RPMI8226 (cell line): Measurements from ENCODE around the gene PKN3.
A peak's percentile ranks its signal among the peaks of the same experiment; 100 is the strongest.
"Not testable (repeated sequence)": the region's sequence is repeated elsewhere in the genome, so short reads cannot be mapped to it uniquely, and the experiment has no call there.

Experiments
- DNase-seq: peaks from one replicate; pipeline ENCODE4 v3.0.0-alpha.2; 2015

The PKN3 gene

GRCh38 chr9:128694344-128694743 lies 8.0 kb upstream of the PKN3 start:
- DNase-seq, result no peak

- no peak for DNase-seq
Measured at GRCh38 chr9:128696923-128697707, 5.2 kb upstream of the PKN3 start.

GRCh38 chr9:128699096-128699795 lies 3.1 kb upstream of the PKN3 start:
- DNase-seq, result not testable (repeated sequence)

GRCh38 chr9:128701227-128701854 lies 962 bp upstream of the PKN3 start:
- no peak for DNase-seq

- DNase-seq, result peak; percentile 37
Measured at GRCh38 chr9:128702949-128703615, 779 bp downstream of the PKN3 start.

GRCh38 chr9:128703616-128704355 lies 1.5 kb downstream of the PKN3 start:
- no peak for DNase-seq

- DNase-seq, result no peak
Measured at GRCh38 chr9:128704356-128704670, 2.0 kb downstream of the PKN3 start.

- no peak for DNase-seq
Measured at GRCh38 chr9:128705051-128705965, 3.0 kb downstream of the PKN3 start.

GRCh38 chr9:128706045-128706444 lies 3.7 kb downstream of the PKN3 start:
- DNase-seq, result no peak

- no peak for DNase-seq
Measured at GRCh38 chr9:128706671-128707381, 4.5 kb downstream of the PKN3 start.

GRCh38 chr9:128707446-128707845 lies 5.1 kb downstream of the PKN3 start:
- DNase-seq, result no peak

- no peak for DNase-seq
Measured at GRCh38 chr9:128712451-128713410, 10.4 kb downstream of the PKN3 start.

- DNase-seq, result no peak
Measured at GRCh38 chr9:128713411-128713780, 11.1 kb downstream of the PKN3 start.

GRCh38 chr9:128713941-128714573 lies 11.8 kb downstream of the PKN3 start:
- no peak for DNase-seq

- no peak for DNase-seq
Measured at GRCh38 chr9:128714586-128715435, 12.5 kb downstream of the PKN3 start.

- DNase-seq, result no peak
Measured at GRCh38 chr9:128715436-128715750, 13.1 kb downstream of the PKN3 start.

GRCh38 chr9:128716581-128717254 lies 14.4 kb downstream of the PKN3 start:
- DNase-seq, result peak; percentile 41

GRCh38 chr9:128718047-128718446 lies 15.7 kb downstream of the PKN3 start:
- no peak for DNase-seq
